H1 (cell line): Measurements from ENCODE around the gene ZSWIM6. TPM values are rescaled to one million over a fixed set of nuclear protein-coding genes. Genes with fewer than 3 reads are reported as not detected.

Experiments
- ATF2 ChIP-seq: IDR thresholded peaks from 2 replicates; pipeline ENCODE4 v1.6.1; 2012; ENCODE audit warnings: low read length, inconsistent platforms
- CBX5 ChIP-seq: fragments of 300-800, 300-1000 bp; sonication (generic); IDR thresholded peaks from 2 replicates; pipeline ENCODE4 v1.7.1; 2016; ENCODE audit warnings: antibody characterized with exemption, low read length, low read depth
- CHD7 ChIP-seq: fragments of 300-600 bp; sonication (generic); IDR thresholded peaks from 2 replicates; pipeline ENCODE4 v1.7.1; 2012; ENCODE audit warnings: low read length, moderate library complexity, mild to moderate bottlenecking, inconsistent platforms; ENCODE audit not compliant: insufficient replicate concordance
- EP300 ChIP-seq, 2 experiments: IDR thresholded peaks; 1 replicate in 1 of 2; 2 replicates in 1 of 2; pipeline ENCODE4 v1.6.1; 2011 to 2012; ENCODE audit warnings: low read depth in 2 of 2, low read length in 2 of 2, mild to moderate bottlenecking in 2 of 2, borderline replicate concordance in 1 of 2, inconsistent platforms in 1 of 2, moderate library complexity in 1 of 2
- JUND ChIP-seq: IDR thresholded peaks from 2 replicates; pipeline ENCODE4 v1.6.1; 2011; ENCODE audit warnings: mild to moderate bottlenecking, improper control_type of control experiment, low read length
- KDM5A ChIP-seq: fragments of 200-600 bp; IDR thresholded peaks from 2 replicates; pipeline ENCODE4 v1.7.1; 2012; ENCODE audit warnings: mild to moderate bottlenecking, low read length, inconsistent platforms, mixed read lengths
- SAP30 ChIP-seq: fragments of 300-600 bp; sonication (generic); IDR thresholded peaks from 2 replicates; pipeline ENCODE4 v1.7.1; 2012; ENCODE audit warnings: low read length, moderate library complexity, mild to moderate bottlenecking, inconsistent platforms; ENCODE audit not compliant: insufficient read depth, insufficient replicate concordance
- SUZ12 ChIP-seq: fragments of 200-600 bp; sonication (generic); IDR thresholded peaks from 2 replicates; pipeline ENCODE4 v1.6.1; 2012; ENCODE audit warnings: mild to moderate bottlenecking, inconsistent platforms, low read length, moderate library complexity, mixed read lengths
- TEAD4 ChIP-seq: IDR thresholded peaks from 2 replicates; pipeline ENCODE4 v1.6.1; 2012; ENCODE audit warnings: low read depth, low read length, inconsistent platforms, mixed read lengths
- polyA plus RNA-seq, 7 experiments: library from polyadenylated mRNA; depleted of rRNA in 3 of 7; stranded (reverse) in 5 of 7; unstranded in 2 of 7; fragments of >200 nt in 5 of 7; fragments of 200-250 nt in 2 of 7; gene quantifications; 1 replicate in 5 of 7; 2 replicates in 1 of 7; 4 replicates in 1 of 7; pipeline versions ENCODE4 v1.2.1 to v1.2.3, GENCODE V29; 2011 to 2013; ENCODE audit warnings: missing spikeins in 2 of 7, mixed read lengths in 2 of 7
- total RNA-seq: library from RNA; stranded (reverse); fragmentation: NEBNext Ultra II Directional; extraction: Animal tissue kit (Norgen Biotek cat#: 25700); gene quantifications from 2 replicates; pipeline ENCODE4 v1.2.1, GENCODE V29; 2021

ZSWIM6 gene
- total and polyA plus RNA-seq, 2 of the 8 experiments (the other 6 are each of a cell fraction or from before 2014, with no cell fraction given): 7.9 to 12.4 TPM

GRCh38 chr5:61589946-61590345 is 257.9 kb downstream of the ZSWIM6 start (continued):
- no peak for TF ChIP-seq CHD7
- no peak for TF ChIP-seq KDM5A
- no peak for TF ChIP-seq SUZ12
- no peak for TF ChIP-seq EP300 (IDR thresholded peaks at IDR 0.05; ENCODE audit: borderline replicate concordance in 1 of 2, low read depth in 2 of 2, low read length in 2 of 2)
- no peak for TF ChIP-seq TEAD4
- no peak for TF ChIP-seq CBX5
- TF ChIP-seq JUND: no peak
- no peak for TF ChIP-seq SAP30
- no peak for TF ChIP-seq ATF2
